NOMO-1 treated with dmso at 0.1 percent for 144 hours (cell line): ENCODE data around the gene DNAJB5.
"Not testable (repeated sequence)": the region's sequence is repeated elsewhere in the genome, so short reads cannot be mapped to it uniquely, and the experiment has no call there.

Experiments
- DNase-seq: peaks from one replicate; lab custom pipeline; 2025; ENCODE audit not compliant: unreplicated experiment; lab: John Stamatoyannopoulos, UW

DNAJB5 gene

GRCh38 chr9:34989003-34989945 lies at the start of gene DNAJB5:
Gene DNAJB5 (plus strand): TSS chr9:34989745. CDS start chr9:34990631, 886 bp downstream.
- peak; percentile 100 for DNase-seq

GRCh38 chr9:34939989-34940388 lies 49.6 kb upstream of the DNAJB5 start:
- not testable (repeated sequence) for DNase-seq

GRCh38 chr9:34948451-34948850 lies 41.1 kb upstream of the DNAJB5 start:
- DNase-seq: no peak

GRCh38 chr9:34954225-34954624 lies 35.3 kb upstream of the DNAJB5 start:
- no peak for DNase-seq

- not testable (repeated sequence) for DNase-seq
Observed at GRCh38 chr9:34956066-34956465, 33.5 kb upstream of the DNAJB5 start.

- DNase-seq: peak; percentile 13
Observed at GRCh38 chr9:34956648-34957047, 32.9 kb upstream of the DNAJB5 start.

GRCh38 chr9:34957492-34958410 lies 31.8 kb upstream of the DNAJB5 start, which contains the start of gene PHF24:
Gene PHF24 (plus strand): TSS chr9:34958285. CDS start chr9:34971299, 13,014 bp downstream.
- peak; percentile 41 for DNase-seq

GRCh38 chr9:34958411-34958982 lies 31.0 kb upstream of the DNAJB5 start:
- no peak for DNase-seq

- DNase-seq: no peak
Observed at GRCh38 chr9:34959461-34959860, 30.1 kb upstream of the DNAJB5 start.

GRCh38 chr9:34961574-34962490 lies 27.7 kb upstream of the DNAJB5 start:
- no peak for DNase-seq

- DNase-seq: no peak
Observed at GRCh38 chr9:34962546-34962945, 27.0 kb upstream of the DNAJB5 start.

GRCh38 chr9:34963552-34963951 lies 26.0 kb upstream of the DNAJB5 start:
- DNase-seq: no peak

- DNase-seq: no peak
Observed at GRCh38 chr9:34964458-34964857, 25.1 kb upstream of the DNAJB5 start.

- DNase-seq: no peak
Observed at GRCh38 chr9:34971146-34971811, 18.3 kb upstream of the DNAJB5 start.

- DNase-seq: no peak
Observed at GRCh38 chr9:34974664-34975063, 14.9 kb upstream of the DNAJB5 start.

- DNase-seq: no peak
Observed at GRCh38 chr9:34976441-34976840, 13.1 kb upstream of the DNAJB5 start.

GRCh38 chr9:34976992-34977391 lies 12.6 kb upstream of the DNAJB5 start:
- no peak for DNase-seq

GRCh38 chr9:34980181-34980761 lies 9.3 kb upstream of the DNAJB5 start:
- no peak for DNase-seq

GRCh38 chr9:34982361-34982760 lies 7.2 kb upstream of the DNAJB5 start:
- DNase-seq: peak; percentile 73
